ENCODE measurements around the gene TANK.
"Not testable (repeated sequence)": the region's sequence is repeated elsewhere in the genome, so short reads cannot be mapped to it uniquely, and the experiment has no call there.

The TANK gene

GRCh38 chr2:161131074-161131680 is 29.1 kb upstream of the TANK start:
- no peak for TF ChIP-seq CTCF (IDR thresholded peaks at IDR 0.05; ENCODE audit: low read depth, low read length)
- Histone ChIP-seq H3K9me3 (no peaks in the 10 kb centered on the region), H3K4me3 (ENCODE audit: low read depth, low read length) (no peak overlapping the region), H3K27me3 (no peaks in the 10 kb centered on the region), H3K4me1 (no peaks in the 10 kb centered on the region), H3K36me3 (no peaks in the 10 kb centered on the region)
- DNase-seq, result no peak

GRCh38 chr2:161131804-161132203 is 28.4 kb upstream of the TANK start:
- Histone ChIP-seq H3K4me3 (ENCODE audit: low read depth, low read length) (no peak overlapping the region), H3K27me3 (no peaks in the 10 kb centered on the region), H3K4me1 (no peaks in the 10 kb centered on the region), H3K9me3 (no peaks in the 10 kb centered on the region), H3K36me3 (no peaks in the 10 kb centered on the region)
- TF ChIP-seq CTCF (IDR thresholded peaks at IDR 0.05; ENCODE audit: low read depth, low read length), result no peak
- DNase-seq, result no peak

- not testable (repeated sequence) for H3K4me1 ChIP-seq; H3K9me3 ChIP-seq; H3K4me3 ChIP-seq (ENCODE audit: low read depth, low read length); H3K27me3 ChIP-seq; DNase-seq; H3K36me3 ChIP-seq
These were observed 27.8 kb upstream of the TANK start for GRCh38 chr2:161132384-161132783.

GRCh38 chr2:161133366-161133765 is 26.9 kb upstream of the TANK start:
- no peaks in the 10 kb centered on the region for H3K4me1 ChIP-seq
- TF ChIP-seq CTCF (IDR thresholded peaks at IDR 0.05; ENCODE audit: low read depth, low read length), result no peak

GRCh38 chr2:161134547-161135518 is 25.4 kb upstream of the TANK start:
- no peaks in the 10 kb centered on the region for H3K4me1 ChIP-seq

More at GRCh38 chr2:161133366-161133765, 26.9 kb upstream of the TANK start:
- Histone ChIP-seq H3K4me3 (ENCODE audit: low read depth, low read length) (no peak overlapping the region), H3K9me3 (no peaks in the 10 kb centered on the region), H3K36me3 (no peaks in the 10 kb centered on the region), H3K27me3 (no peaks in the 10 kb centered on the region)
- no peak for DNase-seq

More at GRCh38 chr2:161134547-161135518, 25.4 kb upstream of the TANK start:
- H3K27me3 ChIP-seq, result no peaks in the 10 kb centered on the region
- no peaks in the 10 kb centered on the region for H3K36me3 ChIP-seq
- no peak for DNase-seq
- H3K4me3 ChIP-seq (ENCODE audit: low read depth, low read length), result no peak overlapping the region
- H3K9me3 ChIP-seq, result no peaks in the 10 kb centered on the region
- no peak for TF ChIP-seq CTCF (IDR thresholded peaks at IDR 0.05; ENCODE audit: low read depth, low read length)
